Ishikawa (cell line): Measurements from ENCODE around the gene HEPACAM.

ENCODE experiments used
- EP300 ChIP-seq: IDR thresholded peaks from 2 replicates; pipeline ENCODE4 v1.6.1; 2012; ENCODE audit warnings: borderline replicate concordance
- FOXM1 ChIP-seq: IDR thresholded peaks from 2 replicates; pipeline ENCODE4 v1.6.1; 2012; ENCODE audit warnings: low read depth, borderline replicate concordance
- RAD21 ChIP-seq: IDR thresholded peaks from 2 replicates; pipeline ENCODE4 v1.6.1; 2012; ENCODE audit warnings: low read depth
- TAF1 ChIP-seq: IDR thresholded peaks from 2 replicates; pipeline ENCODE4 v1.6.1; 2012; ENCODE audit warnings: low read depth, mild to moderate bottlenecking
- TCF12 ChIP-seq: IDR thresholded peaks from 2 replicates; pipeline ENCODE4 v1.6.1; 2012; ENCODE audit warnings: low read depth
- TF ChIP-seq, protein P1 (sequence below): IDR thresholded peaks from 2 replicates; pipeline ENCODE4 v1.6.1; 2012
- TF ChIP-seq, protein P2 (sequence below): IDR thresholded peaks from 2 replicates; pipeline ENCODE4 v1.6.1; 2012
- TF ChIP-seq, protein P3 (sequence below): IDR thresholded peaks from 2 replicates; pipeline ENCODE4 v1.6.1; 2012; ENCODE audit warnings: low read depth, mild to moderate bottlenecking

DNA sequence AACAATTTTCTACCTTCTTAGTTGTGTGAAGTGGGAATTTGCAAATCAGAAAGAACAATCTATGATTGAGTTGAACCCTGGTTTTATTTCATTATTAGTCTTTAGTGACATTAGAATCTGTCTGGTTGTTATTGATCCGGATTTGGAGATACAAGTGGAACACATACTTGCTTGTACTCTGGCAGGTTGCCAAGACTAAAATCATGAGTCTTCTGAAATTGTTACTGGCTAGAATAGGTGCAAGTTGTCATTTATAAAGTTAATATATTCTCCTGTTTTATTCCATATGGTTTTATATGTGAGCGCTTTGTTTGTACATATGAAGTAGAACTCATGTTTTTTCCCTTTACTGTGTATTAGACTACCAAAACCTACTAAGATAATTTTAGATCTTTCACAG lies 41.2 kb upstream of the HEPACAM start:
- TF ChIP-seq EP300 (no peak), FOXM1 (no peak), TAF1 (no peak), TCF12 (no peak), RAD21 (no peak)
- TF ChIP-seq, protein P1, sequence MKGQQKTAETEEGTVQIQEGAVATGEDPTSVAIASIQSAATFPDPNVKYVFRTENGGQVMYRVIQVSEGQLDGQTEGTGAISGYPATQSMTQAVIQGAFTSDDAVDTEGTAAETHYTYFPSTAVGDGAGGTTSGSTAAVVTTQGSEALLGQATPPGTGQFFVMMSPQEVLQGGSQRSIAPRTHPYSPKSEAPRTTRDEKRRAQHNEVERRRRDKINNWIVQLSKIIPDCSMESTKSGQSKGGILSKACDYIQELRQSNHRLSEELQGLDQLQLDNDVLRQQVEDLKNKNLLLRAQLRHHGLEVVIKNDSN = no peak
- TF ChIP-seq, protein P2, sequence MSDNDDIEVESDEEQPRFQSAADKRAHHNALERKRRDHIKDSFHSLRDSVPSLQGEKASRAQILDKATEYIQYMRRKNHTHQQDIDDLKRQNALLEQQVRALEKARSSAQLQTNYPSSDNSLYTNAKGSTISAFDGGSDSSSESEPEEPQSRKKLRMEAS = no peak
- TF ChIP-seq, protein P3, sequence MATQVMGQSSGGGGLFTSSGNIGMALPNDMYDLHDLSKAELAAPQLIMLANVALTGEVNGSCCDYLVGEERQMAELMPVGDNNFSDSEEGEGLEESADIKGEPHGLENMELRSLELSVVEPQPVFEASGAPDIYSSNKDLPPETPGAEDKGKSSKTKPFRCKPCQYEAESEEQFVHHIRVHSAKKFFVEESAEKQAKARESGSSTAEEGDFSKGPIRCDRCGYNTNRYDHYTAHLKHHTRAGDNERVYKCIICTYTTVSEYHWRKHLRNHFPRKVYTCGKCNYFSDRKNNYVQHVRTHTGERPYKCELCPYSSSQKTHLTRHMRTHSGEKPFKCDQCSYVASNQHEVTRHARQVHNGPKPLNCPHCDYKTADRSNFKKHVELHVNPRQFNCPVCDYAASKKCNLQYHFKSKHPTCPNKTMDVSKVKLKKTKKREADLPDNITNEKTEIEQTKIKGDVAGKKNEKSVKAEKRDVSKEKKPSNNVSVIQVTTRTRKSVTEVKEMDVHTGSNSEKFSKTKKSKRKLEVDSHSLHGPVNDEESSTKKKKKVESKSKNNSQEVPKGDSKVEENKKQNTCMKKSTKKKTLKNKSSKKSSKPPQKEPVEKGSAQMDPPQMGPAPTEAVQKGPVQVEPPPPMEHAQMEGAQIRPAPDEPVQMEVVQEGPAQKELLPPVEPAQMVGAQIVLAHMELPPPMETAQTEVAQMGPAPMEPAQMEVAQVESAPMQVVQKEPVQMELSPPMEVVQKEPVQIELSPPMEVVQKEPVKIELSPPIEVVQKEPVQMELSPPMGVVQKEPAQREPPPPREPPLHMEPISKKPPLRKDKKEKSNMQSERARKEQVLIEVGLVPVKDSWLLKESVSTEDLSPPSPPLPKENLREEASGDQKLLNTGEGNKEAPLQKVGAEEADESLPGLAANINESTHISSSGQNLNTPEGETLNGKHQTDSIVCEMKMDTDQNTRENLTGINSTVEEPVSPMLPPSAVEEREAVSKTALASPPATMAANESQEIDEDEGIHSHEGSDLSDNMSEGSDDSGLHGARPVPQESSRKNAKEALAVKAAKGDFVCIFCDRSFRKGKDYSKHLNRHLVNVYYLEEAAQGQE = no peak
